Cardiac fibroblast (primary cell): ENCODE measurements around the gene C10orf67.
"Not testable (repeated sequence)": the region's sequence is repeated elsewhere in the genome, so short reads cannot be mapped to it uniquely, and the experiment has no call there.

Experiments used
- DNase-seq, 2 donors: peaks; one replicate each; pipeline versions ENCODE4 v3.0.0 to v3.0.0-alpha.2; 2010; ENCODE audit warnings: low read depth in 2 of 2
- H3K4me3 ChIP-seq, 2 donors: replicated peaks in 1 of 2; 1 replicate in 1 of 2; 2 replicates in 1 of 2; pipeline ENCODE4 v1.5.1; 2011; ENCODE audit warnings: low read depth in 2 of 2, low read length in 2 of 2, mild to moderate bottlenecking in 2 of 2, moderate library complexity in 1 of 2
- TF ChIP-seq, protein P1 (sequence below): IDR thresholded peaks from one replicate; pipeline ENCODE4 v1.5.1; 2011; ENCODE audit warnings: low read depth, mild to moderate bottlenecking, low read length, inconsistent platforms

C10orf67 gene

DNA sequence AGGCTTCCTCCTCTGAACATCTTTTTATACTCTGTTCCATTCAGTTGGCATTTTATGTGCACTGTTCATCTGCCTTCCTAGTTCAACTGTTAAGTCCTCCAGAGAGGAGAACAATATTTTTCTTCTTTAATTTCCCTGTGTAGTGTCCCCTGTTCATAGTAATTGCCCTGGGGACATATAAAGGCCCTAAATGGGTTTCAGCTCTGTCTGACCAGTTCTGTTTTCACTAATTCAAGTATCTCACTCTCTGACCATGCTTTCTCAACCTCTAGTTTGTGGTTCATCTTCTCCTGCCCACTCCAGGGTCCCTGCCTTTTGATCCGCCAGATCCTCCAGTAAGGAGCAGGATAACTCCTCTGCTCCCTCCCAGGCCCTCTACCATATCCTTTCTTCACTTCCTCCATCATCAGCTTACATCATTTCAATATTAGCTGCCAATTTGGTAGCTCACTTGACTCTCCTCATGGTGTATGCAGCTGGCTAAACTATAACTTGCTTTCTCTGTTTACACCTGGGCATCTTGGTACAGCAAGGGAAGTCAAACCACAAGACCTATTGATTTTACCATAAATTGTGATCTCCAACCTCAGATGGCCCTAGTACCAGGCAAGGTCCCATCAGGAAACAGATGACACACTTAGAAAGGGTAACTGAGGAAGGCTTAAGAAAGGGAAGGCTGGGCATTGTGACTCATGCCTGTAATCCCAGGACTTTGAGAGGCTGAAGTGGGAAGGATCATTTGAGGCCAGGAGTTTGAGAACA, 17.7 kb upstream of the C10orf67 start:
- TF ChIP-seq, protein P1, sequence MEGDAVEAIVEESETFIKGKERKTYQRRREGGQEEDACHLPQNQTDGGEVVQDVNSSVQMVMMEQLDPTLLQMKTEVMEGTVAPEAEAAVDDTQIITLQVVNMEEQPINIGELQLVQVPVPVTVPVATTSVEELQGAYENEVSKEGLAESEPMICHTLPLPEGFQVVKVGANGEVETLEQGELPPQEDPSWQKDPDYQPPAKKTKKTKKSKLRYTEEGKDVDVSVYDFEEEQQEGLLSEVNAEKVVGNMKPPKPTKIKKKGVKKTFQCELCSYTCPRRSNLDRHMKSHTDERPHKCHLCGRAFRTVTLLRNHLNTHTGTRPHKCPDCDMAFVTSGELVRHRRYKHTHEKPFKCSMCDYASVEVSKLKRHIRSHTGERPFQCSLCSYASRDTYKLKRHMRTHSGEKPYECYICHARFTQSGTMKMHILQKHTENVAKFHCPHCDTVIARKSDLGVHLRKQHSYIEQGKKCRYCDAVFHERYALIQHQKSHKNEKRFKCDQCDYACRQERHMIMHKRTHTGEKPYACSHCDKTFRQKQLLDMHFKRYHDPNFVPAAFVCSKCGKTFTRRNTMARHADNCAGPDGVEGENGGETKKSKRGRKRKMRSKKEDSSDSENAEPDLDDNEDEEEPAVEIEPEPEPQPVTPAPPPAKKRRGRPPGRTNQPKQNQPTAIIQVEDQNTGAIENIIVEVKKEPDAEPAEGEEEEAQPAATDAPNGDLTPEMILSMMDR, result no peak
- DNase-seq, result no peak
- no peak overlapping the region for H3K4me3 ChIP-seq

DNA sequence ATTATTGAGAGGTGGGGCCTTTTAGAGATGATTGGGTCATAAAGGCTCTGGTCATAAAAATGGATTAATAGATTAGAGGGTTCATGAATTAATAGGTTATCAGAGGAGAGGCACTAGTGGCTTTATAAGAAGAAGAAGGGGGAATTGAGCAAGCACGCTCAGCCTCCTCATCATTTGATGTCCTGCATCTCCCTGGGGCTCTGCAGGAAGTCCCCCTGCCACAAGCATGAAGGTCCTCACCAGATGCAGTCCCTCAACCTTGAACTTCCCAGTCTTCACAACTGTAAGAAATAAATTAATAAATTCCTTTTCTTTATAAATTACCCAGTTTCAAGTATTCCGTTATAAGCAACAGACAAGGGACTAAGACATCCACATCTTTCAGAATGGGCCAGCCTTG, 17.1 kb upstream of the C10orf67 start:
- TF ChIP-seq, protein P1, result no peak
- no peak for DNase-seq
- H3K4me3 ChIP-seq, result no peak overlapping the region

DNA sequence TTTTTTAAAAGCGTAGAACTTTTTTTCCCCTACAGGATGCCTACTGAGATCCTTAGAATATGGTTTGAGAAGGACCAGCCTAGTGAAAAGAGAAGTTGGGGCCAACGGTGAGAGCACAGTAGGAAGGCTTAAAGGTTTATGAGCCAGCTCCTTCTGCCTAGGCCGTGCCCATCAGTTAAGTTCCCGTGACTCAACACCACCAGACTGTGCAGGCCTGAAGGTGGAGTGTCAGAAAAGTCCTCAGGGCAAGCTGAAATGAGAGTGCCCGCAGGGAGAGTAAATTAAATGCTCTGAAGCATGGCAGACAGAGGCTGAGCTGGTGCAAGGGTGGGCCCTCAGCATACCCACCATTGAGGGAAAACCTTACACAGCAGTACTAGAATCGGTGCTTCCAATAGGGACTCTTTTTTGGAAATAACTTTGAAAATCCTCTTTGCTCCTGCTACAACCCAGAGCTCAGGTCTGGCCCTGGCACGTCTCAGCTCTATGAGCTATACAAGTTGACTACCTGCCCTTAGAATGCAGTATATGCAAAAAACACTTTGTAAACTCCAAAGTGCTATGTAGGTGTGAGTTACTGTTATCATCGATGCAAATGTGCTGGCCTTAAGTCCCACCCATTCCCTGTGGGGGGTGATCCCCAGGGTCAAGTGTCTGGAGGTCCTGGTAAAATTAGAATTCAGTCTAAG, 15.2 kb upstream of the C10orf67 start:
- TF ChIP-seq, protein P1, result no peak

DNA sequence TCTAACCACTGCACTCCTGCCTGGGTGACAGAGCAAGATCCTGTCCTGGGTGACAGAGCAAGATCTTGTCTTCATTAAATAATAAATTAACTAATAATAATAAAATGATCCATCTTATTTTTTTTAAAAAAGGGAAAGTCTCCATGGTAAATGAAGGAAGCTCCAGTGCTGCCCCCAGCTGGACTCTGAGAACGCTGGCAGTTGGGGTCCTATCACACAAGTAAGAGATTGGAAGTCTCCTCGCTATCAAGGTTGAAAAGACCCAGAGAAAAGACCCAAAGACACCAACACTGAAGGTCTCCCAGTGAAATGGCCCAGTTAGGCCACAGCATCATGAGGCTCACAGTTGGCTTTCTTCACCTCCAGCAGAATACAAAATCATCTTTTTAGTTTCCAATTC, 13.8 kb upstream of the C10orf67 start:
- DNase-seq, result peak in 1 of 2 donors; percentile 25
- no peak overlapping the region for H3K4me3 ChIP-seq
- TF ChIP-seq, protein P1, result peak; percentile 20

More for the DNA sequence above, 15.2 kb upstream of the C10orf67 start:
- no peak overlapping the region for H3K4me3 ChIP-seq
- DNase-seq, result peak in 1 of 2 donors; percentile 41

DNA sequence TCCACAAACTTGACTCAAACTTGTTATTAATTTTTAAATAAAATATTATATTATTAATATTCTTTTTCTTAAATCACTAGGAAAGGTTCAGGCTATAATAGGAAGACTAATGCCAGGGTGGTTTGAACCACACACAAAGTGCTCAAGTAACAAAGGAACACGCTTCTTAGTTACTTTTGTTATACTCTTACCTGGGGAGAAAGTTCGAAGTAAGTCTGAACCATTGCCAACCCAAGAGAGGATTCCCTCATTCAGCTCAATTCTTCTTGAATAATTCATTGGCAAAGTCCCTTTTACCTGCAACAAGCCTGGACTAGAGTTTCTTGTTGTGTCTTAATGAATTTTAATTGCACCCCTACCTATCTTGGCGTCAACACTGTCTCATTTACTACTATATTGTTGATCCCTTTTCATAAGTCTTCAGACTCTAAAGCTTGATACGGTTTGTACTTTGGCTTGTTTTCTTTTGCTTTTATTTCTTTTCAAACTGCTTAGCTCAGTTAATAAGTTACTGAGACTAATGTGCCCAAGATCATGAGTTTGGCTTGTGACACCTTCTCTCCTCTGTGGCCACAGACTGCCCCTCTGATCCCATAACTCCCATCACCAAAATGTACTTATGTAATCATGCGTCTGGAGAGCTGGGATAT, 10.2 kb upstream of the C10orf67 start:
- TF ChIP-seq, protein P1, result no peak
- H3K4me3 ChIP-seq, result no peak overlapping the region
- no peak for DNase-seq

DNA sequence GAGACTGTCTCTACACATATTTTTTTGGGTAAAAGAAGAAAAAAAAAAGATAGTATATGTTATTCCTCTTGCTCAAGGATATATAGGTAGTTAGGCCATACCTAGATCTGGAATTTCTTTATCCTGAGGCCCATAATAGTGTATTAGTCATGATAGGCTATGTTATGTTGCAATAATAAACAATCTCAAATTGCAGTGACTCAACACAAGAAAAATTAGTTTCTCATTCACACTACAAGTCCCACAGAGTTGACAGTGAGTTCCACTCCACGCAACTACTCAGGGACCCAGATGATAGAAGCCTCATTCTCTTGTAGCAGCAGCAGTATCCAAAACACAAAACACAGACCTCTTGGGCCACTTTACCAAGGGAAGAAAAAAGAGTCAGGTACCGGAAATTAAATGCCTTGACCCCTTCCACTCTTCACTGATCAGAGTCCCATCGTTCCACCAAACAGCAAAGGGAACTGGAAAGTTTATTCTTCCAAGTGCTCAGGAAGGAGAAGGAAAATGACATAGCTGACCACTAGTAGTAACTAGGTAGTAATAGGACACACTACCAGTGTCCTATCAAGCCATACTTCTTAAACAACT, 7.4 kb upstream of the C10orf67 start:
- TF ChIP-seq, protein P1, result no peak
- peak; percentile 63 to 69 for DNase-seq
- H3K4me3 ChIP-seq, result no peak overlapping the region

DNA sequence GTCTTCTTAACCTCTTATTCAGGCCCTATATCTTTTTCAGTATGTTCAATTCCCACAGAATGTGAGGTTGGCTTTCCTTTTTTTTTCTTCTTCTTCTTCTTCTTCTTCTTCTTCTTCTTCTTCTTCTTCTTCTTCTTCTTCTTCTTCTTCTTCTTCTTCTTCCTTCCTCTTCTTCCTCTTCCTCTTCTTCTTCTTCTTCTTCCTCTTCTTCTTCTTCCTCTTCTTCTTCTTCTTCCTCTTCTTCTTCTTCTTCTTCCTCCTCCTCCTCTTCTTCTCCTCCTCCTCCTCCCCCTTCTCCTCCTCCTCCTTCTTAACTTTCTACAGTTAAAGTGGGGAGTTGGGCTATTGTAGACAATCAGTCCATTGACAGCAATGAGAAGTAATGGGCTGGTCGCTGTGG, 6.1 kb upstream of the C10orf67 start:
- not testable (repeated sequence) for DNase-seq

More for the DNA sequence above, 6.1 kb upstream of the C10orf67 start:
- not testable (repeated sequence) for H3K4me3 ChIP-seq
